RWPE1 (cell line): ENCODE results near the gene HOXA10.

ENCODE experiments used
- CTCF ChIA-PET: fragments of 350-600 bp; sonication (Branson Sonifier 250); formaldehyde crosslinking; extraction: SDS; loops from one replicate; lab custom pipeline; 2021; lab: Yijun Ruan, JAX
- POLR2A ChIA-PET: fragments of 400-600 bp; formaldehyde crosslinking; extraction: SDS; loops from one replicate; lab custom pipeline; 2020; ENCODE audit warnings: antibody characterized with exemption; ENCODE audit not compliant: low non-redundant PET; lab: Yijun Ruan, JAX
- DNase-seq: peaks from one replicate; pipeline ENCODE4 v3.0.0; 2012; ENCODE audit warnings: low spot score
- H3K27ac ChIP-seq: fragments of 450-650 bp; 2 replicates; pipeline ENCODE4 v1.5.1; 2017
- TF ChIP-seq, protein P1 (sequence below): fragments of 450-650 bp; conservative IDR thresholded peaks from 2 replicates; pipeline ENCODE4 v1.5.1; 2017; ENCODE audit warnings: low read depth, mild to moderate bottlenecking

Gene HOXA10

DNA sequence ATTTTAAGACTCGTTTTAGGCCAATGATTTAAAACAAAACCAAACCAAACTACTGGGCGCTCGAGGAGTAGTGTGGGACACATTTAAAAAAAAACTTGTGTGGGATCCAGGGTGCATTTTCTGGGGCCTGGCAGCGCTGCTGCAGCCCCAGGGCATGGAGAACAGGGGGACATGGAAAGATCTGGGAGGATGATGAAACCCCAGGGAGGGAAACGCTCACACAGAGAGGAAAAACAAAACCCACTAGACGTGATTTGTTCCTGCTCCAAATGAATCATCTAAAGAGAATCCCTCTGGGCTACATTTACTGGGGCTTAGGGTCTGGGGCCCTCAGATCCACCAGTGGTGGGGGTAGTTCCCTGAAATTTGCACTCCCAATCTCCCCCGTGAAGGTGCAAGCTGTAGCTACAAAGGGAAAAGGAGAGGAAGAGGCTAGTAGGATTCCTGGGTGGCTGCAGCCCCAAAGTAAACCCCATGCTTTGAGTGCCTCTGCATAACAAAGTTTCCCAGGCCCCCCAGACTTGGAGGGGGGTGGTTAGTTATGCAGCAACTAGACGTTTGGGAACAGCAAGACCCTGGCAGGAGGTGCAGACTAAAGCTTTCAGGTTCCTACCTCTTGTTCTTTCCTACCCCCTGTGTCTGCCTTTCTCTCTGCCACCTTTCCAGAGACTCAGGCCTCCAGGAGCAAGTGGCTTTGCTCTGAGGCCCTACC lies 40.3 kb upstream of the HOXA10 start:
- POLR2A ChIA-PET: no interaction called here
- DNase-seq: no peak
- TF ChIP-seq, protein P1, sequence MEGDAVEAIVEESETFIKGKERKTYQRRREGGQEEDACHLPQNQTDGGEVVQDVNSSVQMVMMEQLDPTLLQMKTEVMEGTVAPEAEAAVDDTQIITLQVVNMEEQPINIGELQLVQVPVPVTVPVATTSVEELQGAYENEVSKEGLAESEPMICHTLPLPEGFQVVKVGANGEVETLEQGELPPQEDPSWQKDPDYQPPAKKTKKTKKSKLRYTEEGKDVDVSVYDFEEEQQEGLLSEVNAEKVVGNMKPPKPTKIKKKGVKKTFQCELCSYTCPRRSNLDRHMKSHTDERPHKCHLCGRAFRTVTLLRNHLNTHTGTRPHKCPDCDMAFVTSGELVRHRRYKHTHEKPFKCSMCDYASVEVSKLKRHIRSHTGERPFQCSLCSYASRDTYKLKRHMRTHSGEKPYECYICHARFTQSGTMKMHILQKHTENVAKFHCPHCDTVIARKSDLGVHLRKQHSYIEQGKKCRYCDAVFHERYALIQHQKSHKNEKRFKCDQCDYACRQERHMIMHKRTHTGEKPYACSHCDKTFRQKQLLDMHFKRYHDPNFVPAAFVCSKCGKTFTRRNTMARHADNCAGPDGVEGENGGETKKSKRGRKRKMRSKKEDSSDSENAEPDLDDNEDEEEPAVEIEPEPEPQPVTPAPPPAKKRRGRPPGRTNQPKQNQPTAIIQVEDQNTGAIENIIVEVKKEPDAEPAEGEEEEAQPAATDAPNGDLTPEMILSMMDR: no peak
- CTCF ChIA-PET: no interaction called here
- no peak overlapping the region for H3K27ac ChIP-seq

DNA sequence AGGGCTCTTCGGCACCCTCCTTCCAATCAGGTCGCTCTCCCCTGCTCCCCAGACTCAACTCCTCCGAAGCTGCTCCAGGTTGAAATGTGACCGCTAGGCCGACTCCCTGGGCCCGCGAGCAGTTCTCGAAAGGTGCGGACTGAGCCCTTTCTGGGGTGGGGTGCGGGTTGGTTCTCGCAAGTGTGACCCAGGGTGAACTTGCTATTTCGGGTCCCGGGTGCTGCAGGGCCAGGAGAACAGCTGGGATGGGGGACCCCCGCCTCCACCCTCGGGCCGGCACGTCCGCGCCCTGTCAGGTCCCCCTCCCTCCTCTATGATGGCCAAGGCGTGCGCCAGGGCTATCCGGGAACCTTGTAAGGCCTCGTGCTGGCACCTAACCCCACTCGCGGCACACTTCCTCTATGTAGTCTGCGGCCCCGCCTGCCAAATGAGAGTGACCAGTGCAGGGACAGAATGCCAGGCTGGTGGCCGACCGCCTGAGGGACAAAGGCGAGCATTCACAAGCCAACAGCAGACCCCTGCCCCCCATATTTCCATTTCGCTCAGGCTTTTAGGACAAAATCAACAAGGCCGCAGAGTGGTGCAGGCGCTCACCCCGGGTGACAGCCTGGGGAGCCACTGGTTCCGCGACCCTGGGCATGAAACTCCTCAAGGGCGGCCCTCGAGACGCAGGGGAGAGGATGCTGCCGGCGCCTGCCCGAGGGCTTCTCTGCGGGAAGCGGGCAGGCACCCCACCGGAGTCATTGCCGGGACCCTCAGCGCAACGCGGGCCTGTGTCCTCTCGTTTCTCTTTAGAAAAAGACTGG lies 39.5 kb upstream of the HOXA10 start:
- H3K27ac ChIP-seq: no peak overlapping the region
- no peak for DNase-seq
- ChIA-PET POLR2A (no interaction called here), CTCF (no interaction called here)
- TF ChIP-seq, protein P1: no peak

DNA sequence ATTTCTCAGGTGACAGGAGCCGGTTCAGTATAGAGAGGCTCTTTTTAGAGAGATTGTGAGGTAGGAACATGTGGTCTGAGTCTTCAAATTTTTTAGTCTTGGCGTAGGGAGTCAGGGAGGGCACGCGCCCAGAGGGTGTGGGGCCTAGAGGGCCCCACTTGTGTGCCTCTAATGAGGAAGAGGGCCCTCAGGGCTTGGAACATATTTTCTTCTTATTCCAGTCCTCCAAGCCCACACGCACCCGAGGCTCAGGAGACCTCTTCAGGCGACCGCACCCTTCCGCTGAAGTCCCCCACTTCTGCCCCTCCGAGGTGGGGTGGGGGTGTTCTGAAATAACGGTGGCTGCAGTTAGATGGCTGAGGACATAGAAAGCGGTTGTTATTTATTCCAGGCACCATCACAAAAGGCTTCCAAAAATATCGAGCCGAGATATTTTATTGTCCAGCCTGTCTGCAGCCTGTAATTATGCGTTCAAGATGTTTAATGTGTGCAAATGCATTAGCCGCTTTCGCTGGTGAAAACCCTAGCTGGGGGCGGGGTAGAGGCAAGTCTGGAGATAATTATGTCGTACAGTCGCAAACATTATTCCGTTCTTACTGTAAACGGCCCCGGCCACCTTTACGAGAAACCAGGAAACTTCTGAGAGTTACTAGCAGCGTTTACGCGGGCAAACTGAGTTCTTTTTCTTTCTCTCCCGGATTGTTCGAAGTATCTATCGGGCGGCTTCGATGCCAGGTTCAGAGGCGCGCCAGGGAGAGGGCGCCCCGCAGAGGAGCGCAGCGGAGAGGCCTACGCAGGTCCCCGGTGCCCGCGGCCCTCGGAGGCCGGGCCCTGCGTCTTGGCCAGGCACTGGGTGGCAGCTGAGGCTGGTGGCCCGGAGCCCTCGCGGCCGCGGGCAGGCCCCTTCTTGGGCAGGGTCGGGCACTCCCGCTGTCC lies 38.6 kb upstream of the HOXA10 start:
- DNase-seq: no peak

DNA sequence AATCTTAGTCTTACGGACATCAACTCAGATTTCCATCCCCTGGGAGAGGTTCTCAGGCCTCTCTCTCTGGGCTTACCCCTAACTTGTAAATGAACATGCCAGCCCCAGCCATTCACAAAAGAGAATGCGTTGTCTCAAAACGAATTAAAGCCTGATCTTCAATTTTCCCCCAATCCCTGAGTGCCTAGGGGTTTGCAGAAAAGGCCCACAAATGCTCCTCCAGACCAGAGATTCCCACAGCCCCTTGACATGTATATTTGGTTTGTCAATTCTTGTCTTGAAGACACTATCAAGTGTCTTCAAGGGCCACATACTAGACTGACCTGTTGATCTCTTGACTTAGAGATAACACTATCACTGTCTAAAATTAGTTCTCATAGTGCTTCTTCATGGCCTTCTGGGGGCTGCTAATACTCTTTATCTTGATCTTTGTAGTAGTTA lies 37.7 kb upstream of the HOXA10 start:
- TF ChIP-seq, protein P1: no peak
- H3K27ac ChIP-seq: no peak overlapping the region
- POLR2A ChIA-PET: no interaction called here
- CTCF ChIA-PET: interaction anchor here (0.6 kb wide), 1 partner anchor 28 kb away, joined by 3 read pairs; no protein-coding TSS in a partner anchor
- DNase-seq: no peak

More for the DNA sequence above, 38.6 kb upstream of the HOXA10 start:
- ChIA-PET CTCF (interaction anchor here (0.6 kb wide), 1 partner anchor 29 kb away, joined by 3 read pairs; no protein-coding TSS in a partner anchor), POLR2A (no interaction called here)
- TF ChIP-seq, protein P1: no peak
- H3K27ac ChIP-seq: no peak overlapping the region

DNA sequence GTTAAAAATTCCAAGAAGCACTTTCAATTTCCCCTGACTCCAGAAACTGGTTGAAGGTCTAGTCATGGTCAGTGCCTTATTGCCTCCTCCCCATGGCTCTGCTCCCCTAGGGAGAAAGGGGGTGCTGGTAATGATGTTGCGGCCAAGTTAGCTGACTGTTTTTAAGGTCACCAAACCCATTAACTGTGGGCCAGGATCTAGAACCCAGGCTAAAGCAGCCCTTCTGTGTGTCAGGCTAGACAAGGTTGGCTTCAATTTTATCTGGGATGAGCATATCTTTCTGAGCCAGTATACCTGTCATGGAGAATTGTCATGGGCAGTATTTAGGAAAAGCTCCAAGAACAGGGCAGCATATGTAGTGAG lies 36.9 kb upstream of the HOXA10 start:
- ChIA-PET CTCF (interaction anchor here (0.6 to 1.2 kb wide), 4 partner anchors 206 to 709 kb away, joined by 3 to 5 read pairs (median 4); no protein-coding TSS in a partner anchor), POLR2A (no interaction called here)
- DNase-seq: no peak
- H3K27ac ChIP-seq: no peak overlapping the region; the same call in 1 of the 2 replicates
- TF ChIP-seq, protein P1: no peak
